GM19397 (cell line): ENCODE measurements around the gene ITGB2.
"Not testable (repeated sequence)": the region's sequence is repeated elsewhere in the genome, so short reads cannot be mapped to it uniquely, and the experiment has no call there.

Experiments used
- ATAC-seq: cut with Tn5 transposase; IDR thresholded peaks from one replicate; pipeline ENCODE4 v1.9.1; 2021; ENCODE audit warnings: mild to moderate bottlenecking, moderate library complexity; ENCODE audit not compliant: unreplicated experiment

The ITGB2 gene

DNA sequence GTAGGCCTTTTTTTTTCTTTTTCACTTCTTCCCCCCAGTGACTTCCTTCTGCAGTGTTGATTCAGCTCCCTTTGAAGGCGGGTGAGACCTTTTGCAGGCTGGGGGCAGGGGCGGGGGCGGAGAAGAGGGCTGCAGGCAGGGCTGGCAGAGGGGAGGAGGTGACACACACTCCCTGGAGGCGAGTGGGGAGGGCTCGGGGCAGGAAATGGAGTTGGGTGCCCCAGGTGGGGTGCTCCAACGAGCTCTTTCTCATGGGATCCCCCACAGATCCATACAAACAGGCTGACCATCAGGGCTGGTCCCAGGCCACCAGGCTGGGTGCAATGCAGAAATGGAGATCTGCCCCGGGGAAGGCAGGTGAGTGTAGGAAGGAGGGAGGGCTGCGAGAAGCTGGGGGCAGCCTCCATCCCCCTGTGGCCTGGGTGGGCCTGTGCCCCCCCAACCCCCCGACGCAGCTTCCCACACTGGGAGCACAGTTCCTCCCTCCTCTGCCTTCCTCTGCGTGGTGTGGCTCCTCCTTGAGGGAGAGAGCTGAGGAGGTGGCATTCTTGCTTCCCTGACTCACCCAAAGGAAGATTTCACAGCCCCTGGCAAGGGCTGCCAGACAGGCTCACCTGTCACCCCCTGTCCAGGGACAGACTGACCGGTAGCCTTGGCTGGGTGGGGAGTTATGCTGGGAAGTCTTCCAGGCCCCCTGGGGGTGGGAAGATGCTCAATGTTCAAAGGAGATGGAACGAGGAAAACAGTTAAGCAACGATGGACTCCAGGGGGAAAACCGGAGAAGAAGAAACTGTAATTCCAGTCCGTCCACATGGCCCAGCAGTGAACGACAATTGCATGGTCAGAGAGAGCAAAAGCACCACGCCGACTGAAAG is 7.1 kb upstream of the ITGB2 start:
- no peak for ATAC-seq

DNA sequence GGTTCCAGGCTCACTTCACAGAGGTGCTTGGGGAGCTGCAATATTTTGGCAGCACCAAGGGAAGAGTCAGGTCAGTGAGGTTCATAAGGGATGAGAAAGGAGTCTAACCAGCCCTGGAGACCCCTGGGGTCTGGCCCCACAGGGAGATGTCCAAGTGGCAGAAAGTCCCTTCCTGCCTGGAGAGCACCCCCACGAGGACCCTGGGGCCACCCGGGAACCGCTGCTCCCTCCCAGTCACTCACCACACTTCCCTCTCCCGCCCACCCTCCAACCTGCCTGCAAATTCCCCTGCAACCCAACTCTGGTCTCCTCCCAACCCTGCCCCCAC is 6.5 kb upstream of the ITGB2 start:
- ATAC-seq: no peak

DNA sequence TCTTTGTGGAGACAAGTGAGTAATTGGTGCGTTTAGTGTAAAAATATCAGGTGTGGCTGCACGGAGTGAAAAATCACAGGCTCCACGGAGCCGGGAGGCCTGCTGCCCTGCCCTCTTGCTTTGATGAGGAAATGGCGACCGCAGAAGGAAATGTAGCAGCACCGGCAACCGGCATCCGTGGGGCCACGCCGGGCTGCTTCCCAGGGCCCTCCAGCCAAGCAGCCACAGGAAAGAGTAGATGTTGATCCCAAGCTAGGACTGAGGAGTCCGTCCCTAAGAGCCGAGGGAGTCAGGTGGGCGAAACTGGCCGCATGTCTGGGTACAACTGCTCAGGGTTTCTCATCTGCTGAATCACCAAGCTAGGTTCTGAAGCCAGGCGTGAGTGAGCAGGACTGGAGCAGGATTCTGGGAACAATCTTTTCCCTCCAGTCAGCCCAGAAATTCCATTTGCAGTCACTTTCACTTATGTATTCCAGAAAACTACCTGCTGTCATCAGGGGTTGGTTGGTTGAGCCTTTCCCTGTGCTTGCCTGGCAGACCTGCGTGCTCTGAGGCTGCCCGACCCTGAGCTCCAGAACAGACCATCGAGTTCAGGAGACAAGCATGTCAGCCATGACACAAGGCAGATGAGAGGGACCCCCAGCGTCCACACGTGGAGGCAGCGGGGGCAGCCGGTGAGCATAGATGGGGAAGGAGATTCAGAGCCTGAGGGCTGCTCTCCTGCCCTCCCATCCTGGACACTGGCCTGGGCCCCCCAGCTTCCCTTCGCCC is 5.8 kb upstream of the ITGB2 start:
- ATAC-seq: no peak

DNA sequence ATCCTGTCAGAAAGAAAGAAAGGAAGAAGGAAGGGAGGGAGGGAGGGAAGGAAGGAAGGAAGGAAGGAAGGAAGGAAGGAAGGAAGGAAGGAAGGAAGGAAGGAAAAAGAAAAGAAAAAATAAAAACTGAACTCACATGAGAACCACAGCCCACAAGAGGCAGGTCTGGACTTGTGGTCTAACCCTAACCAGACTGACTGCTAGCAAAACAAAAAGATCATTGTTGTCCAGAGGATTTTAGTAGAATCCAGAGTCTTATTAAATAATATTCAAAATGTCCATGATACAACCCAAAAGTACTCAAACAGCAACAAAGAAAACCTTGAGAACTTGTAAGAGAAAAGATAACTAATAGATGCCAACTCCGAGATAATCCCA is 4.7 kb upstream of the ITGB2 start:
- ATAC-seq: no peak

DNA sequence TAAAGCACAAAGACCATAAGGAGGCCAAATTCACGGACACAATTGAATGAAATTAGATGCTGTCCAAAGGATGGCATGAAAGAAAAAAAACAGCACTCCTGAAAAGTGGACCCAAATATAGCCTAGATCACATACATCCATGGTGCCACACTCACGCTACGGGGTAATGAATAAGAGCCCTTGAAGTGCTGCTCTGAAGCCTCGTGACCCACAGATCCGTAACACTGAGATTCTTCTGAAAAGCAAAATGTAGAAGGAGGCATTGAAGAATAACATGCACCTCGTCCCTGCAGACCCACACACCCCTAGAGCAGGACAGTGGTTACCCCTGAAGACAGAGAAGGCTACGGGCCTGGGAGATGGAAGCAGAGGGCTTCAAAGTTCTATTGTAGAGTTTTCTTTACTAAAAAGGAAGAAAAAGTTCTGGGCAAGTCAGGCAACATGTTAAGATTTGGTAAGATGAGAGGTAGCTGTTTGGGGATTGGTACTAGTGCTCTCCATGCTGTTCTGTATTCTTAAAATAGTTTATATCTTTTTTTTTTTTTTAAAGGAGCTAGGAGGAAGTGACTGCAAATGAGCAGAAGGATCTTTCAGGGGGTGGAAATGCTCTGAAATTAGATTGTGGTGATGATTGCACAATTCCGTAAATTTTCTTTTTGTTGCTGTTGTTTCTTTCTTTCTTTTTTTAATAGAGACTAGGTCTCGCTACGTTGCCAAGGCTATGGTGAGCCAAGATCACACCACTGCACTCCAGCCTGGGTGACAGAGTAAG is 4.1 kb upstream of the ITGB2 start:
- ATAC-seq: no peak

DNA sequence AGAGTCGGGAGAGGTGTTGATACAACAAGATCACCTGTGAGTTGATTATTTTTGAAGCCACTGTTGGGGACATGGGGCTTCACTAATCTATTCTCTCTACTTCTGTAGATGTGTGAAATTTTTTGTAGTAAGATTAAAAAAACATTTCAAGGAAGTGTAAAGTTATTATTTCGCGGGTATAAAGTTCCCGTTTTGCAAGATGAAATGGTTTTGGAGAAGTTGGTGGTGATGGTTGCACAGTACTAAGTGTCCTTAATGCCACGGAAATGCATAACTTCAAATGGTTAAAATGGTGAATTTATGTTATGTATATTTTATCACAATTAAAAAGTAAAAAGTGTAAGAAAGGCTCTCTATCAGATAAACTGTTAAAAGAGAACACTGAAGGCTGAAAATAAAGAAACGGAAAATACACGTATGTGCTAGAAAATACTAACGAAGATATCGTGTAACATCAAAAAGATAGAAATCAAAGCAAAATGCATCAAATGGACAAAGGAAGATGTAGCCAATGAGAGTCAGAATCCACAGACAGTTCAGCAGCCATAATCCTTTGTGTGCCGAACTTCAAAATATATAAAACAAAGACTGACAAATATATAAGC is 2.9 kb upstream of the ITGB2 start:
- ATAC-seq: no peak

DNA sequence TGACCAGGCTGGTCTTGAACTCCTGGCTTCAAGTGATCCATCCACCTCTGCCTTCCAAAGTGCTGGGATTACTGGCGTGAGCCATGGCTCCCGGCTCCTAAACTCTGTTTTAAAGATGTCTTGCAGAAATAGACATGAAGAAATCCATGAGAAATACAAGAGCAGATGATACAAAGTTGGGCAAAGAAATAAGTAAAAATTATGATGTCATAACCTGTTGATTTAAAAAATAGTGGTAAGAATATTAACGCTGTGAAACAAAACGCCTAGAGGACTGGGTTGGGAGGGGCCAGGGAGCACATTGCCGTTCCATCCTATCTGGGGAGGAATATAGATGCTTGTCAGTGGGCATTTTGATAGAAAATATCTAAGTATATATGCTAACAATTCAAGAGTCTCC is 1.2 kb upstream of the ITGB2 start:
- no peak for ATAC-seq

DNA sequence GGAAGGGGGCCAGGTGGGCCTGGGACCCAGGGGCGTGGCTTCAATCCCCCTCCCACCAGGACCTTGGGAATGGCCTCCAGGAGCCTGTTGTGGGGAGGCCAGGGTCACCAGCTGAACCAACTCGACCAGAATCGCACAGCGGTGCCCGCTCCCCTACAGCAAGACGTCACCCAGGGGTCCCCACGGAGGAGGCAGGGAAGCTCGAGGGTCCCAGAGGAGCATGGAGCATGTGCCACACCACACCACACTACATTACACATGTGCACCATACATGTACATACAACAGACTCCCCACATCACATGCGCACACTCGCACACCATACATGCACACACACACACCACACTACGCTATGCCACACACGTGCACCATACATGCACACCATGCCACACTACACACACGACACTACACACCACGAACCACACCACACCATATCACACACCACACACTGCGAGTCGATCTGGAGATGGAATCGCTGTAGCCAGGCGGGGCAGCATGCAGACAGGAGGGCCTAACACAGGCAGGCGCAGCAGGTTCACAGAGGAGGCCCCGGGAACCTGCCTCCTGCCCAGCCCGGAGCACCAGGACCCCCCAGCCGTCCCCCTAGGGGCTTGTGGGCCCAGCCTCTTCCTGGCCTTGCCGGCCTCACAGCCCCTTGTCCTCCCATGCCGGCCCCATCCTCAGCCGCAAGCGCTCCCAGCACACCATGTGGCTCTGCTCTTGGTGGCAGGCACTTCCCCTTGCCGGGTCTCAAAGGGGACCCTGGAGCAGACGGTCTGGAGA is 596 bp downstream of the ITGB2 start:
- peak; percentile 19 for ATAC-seq

DNA sequence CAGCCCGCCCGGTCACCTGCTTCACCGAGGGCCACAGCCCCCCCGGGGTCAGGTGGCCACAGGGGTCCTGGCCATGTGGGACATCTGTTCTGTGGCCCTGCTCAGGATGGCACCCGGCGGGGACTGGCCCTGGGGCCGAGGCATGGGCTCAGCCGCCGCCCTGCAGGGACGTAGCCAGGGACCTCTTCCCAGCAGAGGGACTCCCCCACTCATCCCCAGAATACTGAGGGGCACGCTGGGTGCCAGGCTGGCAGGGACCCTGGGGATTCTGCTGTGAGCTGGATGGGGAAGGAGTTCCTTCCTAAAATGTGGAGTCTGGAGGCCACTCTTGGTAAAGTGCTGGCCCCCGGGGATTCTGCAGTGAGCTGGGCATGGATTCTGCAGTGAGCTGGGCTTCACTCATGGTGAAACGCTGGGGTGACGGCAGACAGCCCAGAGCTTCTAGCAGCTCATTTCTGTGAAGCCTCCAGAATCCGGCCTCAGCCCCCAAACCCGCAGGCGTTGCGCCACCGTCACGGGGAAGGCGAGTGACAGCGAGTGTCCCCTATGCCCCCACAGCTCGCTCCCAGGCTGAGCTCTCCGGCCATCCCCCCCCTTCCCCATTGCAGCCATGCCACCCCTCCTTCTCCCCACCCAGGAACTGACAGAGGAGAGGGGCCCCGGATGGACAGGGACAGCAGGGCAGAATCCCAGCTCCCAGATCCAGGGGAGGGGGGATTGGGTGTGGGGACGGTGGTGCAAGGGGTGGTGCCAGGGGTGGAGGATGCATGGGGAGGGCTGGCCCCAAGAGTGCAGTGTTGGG is 1.4 kb downstream of the ITGB2 start:
- ATAC-seq: no peak

DNA sequence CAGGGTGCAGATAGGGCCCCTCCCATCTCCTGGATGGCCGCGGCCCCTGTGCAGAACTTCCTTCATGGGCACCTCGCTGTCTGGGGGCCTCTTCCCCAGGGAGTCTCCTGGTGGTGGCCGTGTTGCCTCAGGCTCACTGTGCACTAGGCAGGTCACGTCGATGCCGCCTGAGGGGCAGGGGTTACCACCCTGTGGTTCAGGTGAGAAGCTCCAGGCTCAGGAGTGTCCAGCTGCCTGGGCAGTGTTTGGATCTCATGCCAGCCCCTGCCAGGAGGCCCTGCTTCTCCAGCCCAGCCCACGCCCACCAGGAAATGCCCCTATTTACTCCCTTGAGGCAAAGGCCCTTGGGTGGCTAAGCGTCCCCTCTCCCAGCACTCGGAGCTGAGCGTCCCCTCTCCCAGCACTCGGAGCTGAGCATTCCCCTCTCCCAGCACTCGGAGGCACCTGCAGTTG is 2.1 kb downstream of the ITGB2 start:
- ATAC-seq: no peak

DNA sequence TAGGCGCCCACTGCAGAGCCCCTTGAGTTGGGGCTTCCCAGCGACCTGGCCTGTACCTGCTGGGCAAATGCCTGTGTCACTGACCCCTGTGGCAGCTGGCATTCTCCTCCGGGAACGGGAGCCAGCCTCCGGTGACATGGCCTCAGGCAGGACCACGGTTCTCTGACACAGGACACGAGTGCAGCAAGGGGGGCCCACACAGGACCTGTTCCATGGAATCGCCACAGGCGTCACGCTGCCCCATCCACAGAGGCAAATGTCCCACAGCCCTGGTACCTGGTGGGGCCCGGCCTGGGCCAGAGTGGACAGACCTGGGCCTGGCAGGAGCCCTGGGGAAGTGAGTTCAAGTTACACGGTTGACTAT is 2.6 kb downstream of the ITGB2 start:
- ATAC-seq: no peak

DNA sequence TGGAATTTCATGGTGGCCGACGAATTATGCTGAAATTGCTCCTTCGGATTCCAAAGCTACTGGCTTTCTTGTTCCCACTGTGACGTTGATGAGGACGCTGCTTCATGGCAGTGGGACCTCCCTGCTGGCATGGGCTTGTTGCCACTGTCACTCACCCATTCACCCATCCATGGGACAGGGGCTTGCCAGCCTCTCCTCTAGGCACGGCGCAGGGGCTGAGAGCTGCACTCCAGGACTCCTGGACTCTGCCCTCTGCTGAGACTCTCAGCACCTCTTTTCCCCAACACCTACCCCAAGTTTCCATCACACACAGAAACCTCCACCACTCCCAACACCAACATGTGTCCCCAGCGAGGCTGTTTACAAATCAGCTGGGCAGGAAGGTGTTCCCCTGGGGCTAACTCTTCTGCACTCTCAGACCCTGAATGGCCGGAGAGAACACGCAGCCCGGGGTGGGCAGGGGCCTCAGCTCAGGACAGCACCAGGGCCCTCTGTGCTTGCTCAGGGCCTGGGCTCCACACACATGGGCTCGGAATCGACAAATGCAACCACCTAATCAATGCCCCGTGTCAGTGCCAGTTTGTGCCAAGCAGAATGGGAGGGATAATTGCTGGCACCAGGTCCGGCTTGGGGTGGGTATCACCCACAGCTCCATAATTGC is 3.1 kb downstream of the ITGB2 start:
- ATAC-seq: no peak

DNA sequence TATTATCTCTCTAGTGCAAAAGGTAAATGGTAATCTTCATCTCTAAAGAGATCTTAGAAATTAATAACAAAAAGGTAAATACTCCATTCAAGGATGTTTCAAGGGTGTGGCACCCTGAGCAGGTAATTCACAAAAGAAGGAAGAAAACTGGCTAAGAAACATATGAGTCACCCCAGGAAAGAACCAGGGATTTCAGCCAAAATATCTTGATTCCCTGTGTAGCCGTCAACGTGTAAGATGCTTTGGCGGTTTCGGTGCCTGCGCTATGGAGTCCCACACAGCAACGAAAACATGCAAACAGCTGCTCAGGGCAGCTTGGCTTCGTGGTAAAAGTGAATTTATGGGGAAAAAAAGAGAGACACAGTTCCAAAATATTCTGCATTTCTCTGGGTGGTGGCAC is 3.7 kb downstream of the ITGB2 start:
- no peak for ATAC-seq

DNA sequence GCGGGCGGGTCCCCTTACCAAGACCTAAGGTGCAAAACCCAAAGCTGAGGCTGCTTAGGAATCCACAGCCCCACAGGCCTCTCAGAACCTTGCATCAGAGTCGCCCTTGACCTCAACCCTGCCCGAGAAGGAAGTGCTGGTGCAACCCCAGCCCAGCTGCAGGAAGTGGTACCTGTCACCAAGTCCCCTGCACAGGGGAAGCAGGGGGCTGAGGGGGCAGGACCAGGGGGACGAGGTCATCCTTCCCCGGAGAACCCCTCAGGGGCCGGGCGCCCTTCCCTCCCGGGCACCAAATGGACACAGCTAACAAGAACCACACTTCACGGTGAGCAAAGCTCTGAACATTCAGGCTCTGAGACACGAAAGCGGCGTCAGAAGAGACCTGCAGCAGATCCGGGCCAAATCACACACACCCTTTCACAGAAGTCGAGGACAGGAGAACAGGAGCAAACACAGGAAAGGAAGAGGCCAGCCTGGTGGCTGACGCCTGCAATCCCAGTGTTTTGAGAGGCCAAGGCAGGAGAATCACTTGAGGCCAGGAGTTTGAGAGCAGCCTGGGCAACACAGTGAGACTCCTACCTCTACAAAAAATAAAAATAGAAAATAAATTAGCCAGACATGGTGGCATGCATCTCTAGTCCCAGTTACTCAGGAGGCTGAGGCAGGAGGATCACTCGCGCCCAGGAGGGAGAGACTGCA is 6.4 kb downstream of the ITGB2 start:
- ATAC-seq: no peak

DNA sequence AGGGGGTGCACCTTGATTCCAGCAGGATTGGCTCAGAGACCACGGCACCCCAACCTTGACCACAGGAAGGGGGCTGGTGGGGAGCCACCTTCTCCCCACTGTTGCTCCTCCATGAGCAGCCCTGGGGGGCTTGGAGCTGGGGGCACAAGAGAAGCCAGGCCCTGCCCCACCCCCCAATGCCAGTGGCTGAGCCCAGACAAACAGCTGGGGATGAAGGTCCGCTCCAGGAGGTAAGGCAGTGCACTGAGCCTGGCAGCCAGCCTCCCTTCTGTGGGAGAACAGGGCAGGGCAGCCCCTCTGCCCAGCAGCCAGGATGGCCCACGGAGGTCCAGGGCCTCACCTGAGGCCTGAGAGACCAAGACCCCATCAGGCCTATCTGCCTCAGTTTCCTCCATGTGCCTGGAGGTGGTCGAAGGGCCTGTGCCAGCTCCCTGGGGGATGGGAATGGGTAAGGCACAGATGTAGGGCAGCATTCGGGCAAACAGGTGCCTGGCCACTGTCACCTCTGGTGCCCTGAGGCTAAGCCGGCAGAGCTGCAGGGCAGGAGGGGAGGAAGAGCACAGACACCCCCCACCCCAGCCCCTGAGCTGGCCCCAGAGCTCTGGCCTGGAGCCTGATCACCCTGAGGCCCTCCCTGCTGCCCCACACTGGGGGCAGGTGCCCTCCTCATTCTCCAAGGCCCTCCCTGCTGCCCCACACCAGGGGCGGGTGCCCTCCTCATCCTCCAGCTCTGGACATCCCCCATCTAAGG is 7.1 kb downstream of the ITGB2 start:
- no peak for ATAC-seq

DNA sequence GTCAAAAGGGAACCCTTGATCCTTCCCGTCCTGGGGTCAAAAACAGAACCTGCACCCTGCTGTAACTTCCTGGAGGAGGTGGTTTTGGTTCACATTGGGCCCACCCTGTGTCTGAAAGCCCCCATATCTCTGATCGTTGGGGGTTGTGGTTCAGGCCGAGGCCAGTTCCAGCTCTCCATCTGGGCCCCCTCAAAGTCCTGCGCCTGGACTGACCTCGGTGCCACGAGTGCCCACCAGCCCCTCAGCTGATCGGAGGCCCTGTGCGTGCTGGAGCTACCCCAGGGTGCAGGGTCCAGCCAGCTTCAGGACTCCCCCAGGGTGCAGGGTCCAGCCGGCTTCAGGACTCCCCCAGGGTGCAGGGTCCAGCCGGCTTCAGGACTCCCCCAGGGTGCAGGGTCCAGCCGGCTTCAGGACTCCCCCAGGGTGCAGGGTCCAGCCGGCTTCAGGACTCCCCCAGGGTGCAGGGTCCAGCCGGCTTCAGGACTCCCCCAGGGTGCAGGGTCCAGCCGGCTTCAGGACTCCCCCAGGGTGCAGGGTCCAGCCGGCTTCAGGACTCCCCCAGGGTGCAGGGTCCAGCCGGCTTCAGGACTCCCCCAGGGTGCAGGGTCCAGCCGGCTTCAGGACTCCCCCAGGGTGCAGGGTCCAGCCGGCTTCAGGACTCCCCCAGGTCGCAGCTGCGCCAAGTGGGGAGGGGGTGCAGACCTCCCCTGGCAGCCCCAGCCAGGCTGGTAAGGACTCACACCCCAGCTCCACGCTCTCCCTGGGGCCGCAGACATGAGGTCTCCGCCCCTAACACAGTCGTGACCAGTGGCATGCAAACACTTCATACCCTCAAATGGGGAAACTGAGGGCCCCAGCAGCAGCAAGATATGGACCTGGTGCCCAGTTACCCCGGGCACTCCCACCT is 7.9 kb downstream of the ITGB2 start:
- not testable (repeated sequence) for ATAC-seq

DNA sequence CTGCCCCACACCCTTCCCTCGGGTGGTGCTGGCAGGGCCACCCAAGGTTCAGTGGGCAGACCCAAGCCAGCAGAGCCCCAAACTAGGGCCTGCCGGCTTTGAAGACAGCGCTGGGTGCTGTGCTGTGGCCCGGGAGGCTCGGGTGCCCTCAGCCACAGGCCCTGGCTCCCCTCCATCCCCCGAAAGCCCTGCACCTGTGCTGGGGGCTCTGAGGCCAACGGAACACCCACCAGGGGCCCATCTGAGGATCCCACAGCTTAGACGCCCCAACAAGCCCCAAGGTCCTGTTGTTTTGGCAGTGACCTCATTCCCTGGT is 8.6 kb downstream of the ITGB2 start:
- ATAC-seq: no peak
